HG03565 (cell line): ENCODE results near the gene GRIP2.

Experiments used
- ATAC-seq: cut with Tn5 transposase; IDR thresholded peaks from one replicate; pipeline ENCODE4 v1.9.1; 2021; ENCODE audit warnings: mild to moderate bottlenecking, moderate library complexity; ENCODE audit not compliant: unreplicated experiment

Gene GRIP2

DNA sequence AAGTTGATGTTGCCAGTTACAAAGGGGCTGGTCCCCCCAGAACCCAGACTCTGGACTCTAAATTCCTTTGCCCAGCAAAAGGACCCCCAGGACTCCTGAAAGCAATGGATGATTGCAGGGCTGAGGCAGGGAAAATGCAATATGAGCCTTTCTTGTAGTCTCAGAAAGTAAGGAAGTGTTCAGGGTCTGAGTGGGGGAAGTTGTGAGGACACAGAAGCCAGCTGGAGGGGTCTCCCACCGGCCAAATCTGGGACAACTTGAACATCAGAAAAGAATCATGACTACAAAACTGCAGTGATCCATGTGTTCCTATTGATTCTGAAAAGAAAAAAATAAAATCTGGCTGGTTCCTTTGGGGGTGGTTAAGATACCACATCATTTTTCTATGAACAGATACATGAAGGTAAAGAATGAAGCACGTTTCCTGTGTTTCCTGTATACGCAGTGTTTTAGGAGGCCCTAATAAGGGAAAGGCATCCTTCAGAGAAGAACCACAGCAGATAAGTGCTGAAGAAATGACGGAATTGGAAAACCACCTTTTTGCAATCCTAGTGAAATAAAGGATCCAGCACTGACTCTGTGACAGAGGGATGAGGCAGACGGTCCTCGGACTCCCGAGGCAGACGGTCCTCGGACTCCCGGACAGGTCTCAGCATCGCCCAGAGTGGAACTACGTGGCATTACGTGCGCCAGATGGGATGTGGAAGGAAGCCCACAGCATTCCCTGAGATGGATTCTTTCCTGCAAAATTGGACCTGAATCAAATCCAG lies 22.2 kb upstream of the GRIP2 start:
- ATAC-seq, result no peak

GRCh38 chr3:14561051-14561960 lies 21.2 kb upstream of the GRIP2 start:
- ATAC-seq, result no peak

DNA sequence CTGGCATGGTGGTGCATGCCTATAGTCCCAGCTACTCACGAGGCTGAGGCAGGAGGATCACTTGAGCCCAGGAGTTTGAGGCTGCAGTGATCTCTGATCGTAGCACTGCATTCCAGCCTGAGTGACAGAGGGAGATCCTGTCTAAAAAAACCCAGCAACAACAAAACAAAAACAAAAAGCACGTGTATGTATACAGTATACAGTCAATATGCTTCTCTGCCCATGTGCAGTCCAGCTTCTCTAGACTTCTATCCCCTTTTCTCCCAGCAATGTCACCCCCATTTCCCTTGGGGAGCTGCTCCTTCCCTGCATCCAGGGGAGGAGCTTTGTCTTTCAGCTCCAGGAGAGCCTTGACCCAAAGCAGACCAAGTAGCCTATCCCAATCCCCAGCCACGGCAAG lies 20.0 kb upstream of the GRIP2 start:
- ATAC-seq, result no peak

GRCh38 chr3:14558029-14558428 lies 17.9 kb upstream of the GRIP2 start:
- no peak for ATAC-seq

DNA sequence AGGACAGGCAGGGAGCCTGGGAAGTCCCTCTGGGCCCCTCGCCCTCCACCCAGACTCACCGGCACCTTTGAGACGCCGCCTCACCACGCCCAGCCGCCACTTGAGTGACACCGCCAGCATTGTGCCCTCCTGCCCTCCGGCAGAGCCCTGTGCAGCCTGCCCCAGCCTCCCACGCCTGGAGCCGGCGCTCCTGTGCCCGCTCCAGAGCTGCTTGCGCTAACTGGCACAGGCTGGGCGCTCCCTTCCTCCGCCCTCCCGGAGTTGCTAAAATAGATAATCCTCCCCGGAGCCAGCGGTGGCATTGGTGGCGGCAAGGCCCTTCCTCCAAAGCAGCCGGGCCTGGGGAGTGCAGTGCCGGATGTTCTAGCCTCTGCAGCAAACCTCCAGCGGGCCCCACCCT lies 15.7 kb upstream of the GRIP2 start:
- no peak for ATAC-seq

DNA sequence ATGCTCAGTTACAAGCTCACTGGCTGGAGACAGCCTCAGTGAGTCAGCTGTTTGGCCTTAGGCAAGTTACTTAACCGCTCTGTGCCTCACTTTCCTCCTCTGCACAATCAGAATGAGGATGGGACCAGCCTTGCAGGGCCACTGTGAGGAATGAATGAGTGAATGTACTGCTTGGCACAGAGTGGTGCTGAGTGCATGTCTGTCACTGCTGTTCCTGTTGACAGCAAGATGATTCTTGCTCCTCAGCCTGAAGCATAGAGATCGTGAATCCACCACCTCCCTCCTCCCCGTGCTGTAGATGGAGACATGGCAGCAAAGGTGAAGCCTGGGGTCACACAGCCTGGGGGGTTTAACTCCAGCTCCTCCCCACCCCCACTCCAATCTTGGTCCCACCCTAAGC lies 14.6 kb upstream of the GRIP2 start:
- ATAC-seq, result no peak

DNA sequence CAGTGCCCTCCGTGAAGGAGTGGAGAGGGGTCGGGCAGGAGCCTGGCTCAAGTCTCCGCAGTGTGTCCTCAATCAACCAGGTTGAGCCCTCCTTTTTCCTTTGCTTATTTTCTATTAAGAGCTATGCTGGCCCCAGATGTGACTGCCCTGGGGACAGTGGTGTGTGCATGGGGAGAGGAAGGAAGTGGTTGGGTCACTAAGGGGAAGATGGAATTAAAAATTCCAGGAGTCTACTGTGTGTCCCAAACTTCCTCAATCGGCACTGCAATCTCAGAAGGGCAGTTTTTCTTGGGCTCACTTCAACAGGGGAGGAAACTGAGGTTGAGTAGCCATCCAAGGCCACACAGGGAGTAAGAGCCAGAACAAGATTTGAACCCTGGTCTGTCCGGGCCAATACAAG lies 13.7 kb upstream of the GRIP2 start:
- no peak for ATAC-seq

DNA sequence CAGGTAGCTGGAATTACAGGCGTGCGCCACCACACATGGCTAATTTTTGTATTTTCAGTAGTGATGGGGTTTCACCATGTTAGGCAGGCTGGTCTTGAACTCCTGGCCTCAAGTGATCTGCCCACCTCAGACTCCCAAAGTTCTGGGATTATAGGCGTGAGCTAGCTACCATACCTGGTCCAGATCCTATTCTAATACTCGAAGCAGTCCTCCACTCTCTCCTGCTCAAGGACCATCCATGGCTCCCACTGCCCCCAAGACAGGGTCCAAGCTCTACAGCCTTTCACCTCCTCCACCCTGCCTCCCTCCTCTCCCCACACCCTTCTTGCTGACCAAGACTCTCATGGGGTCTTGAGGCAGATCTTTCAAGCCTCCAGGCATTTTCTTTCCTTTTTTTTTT lies 12.6 kb upstream of the GRIP2 start:
- no peak for ATAC-seq

DNA sequence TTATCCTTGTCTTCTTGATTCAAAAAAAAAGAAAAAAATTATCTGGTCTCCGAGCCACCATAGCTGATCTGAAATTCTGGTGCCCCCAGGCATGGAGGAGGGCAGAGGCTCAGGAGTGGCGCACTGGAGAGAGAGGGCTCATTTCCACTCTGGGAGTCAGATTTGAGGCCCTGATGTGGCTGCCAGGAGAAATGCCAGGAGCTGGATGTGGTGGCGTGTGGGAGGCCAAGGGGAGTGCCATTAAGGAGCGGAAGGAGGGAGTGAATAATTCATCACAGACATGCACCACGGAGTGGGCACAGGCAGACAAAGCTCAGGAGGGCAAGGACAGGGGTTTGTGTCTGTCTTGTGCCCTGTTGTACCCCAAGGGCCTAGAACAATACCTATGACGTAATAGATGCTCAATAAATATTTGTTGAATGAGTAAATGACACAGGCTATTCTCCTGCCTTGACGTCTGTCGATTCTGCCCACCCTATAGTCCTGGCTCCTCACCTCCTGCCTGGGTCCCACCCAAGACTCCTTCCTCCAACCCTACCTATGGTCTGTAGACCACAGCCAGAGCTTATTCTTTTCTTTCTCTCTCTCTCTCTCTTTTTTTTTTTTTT lies 12.0 kb upstream of the GRIP2 start:
- ATAC-seq, result no peak

- ATAC-seq, result no peak
These were observed 10.8 kb upstream of the GRIP2 start for GRCh38 chr3:14550651-14551611.

GRCh38 chr3:14550181-14550580 lies 10.0 kb upstream of the GRIP2 start:
- no peak for ATAC-seq

DNA sequence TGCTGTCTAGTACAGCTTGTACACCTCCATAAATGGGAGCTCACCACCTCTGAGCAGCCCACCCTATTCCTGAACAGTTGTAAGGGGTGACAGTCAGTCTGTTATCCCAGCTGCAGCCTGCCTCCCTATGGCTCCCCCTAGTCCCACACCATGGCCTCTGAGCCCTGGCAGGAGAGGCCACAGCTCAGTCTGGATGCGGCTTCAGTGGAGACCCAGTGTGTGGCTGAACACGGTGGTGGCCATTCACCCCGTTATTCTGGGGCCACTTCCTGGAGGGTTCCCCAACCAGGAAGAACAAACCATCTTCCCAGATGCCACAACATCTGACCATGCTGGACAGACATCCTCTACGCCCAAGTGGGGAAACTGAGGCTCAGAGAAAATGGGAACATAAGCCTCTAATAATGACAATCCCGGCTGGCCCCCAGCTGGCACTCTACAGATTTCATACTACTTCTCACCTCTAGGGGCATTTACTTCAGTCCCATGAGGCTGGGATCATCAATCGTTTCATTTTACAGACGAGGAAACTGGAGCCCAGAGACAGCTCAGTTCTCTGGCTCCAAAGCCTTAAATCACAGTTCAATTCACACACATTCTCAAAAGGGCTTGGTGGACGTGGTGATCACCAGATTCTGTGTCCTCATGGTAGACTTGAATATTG lies 9.2 kb upstream of the GRIP2 start:
- ATAC-seq, result no peak

- ATAC-seq, result no peak
These were observed 8.2 kb upstream of the GRIP2 start for GRCh38 chr3:14548321-14548729.

- no peak for ATAC-seq
These were observed 7.6 kb upstream of the GRIP2 start for GRCh38 chr3:14547693-14548092.

DNA sequence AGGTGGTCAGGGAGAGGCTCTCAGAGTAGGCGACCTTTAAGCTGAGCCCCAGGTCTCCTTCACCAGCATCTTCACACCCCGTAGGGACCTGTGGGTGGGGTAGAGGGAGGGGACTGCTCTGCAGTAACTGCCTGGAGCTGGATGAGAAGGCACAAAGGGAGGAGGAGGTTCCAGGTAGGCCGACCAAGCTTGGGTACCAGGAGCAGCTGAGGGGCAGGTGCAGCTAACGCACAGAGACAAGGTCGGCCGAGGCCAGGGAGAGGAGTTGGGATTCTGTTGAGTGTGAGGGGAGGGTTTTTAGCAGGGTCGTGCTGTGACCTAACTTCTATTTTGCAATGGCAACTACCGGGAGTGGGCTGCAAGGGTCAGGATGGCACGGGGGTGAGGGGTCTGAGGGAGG lies 5.9 kb upstream of the GRIP2 start:
- ATAC-seq, result no peak

DNA sequence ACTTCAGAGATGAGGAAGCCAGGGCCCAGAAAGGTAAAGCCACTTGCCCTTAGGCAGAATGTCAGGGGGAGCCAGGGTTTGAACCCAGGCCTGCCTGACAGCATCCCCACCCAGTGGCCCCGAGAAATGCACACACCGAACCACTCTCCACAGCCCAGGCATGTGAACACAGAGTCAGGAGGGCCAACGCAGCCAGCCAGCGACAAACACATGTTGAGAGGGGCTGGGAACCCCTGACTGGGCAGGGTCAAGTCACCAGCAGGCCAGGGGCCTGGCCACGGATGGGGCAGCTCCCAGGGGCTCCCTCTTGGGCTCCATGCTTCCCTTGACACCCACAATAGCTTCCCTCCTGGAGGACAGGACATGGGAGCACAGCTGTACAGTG lies 5.1 kb upstream of the GRIP2 start:
- ATAC-seq, result no peak

DNA sequence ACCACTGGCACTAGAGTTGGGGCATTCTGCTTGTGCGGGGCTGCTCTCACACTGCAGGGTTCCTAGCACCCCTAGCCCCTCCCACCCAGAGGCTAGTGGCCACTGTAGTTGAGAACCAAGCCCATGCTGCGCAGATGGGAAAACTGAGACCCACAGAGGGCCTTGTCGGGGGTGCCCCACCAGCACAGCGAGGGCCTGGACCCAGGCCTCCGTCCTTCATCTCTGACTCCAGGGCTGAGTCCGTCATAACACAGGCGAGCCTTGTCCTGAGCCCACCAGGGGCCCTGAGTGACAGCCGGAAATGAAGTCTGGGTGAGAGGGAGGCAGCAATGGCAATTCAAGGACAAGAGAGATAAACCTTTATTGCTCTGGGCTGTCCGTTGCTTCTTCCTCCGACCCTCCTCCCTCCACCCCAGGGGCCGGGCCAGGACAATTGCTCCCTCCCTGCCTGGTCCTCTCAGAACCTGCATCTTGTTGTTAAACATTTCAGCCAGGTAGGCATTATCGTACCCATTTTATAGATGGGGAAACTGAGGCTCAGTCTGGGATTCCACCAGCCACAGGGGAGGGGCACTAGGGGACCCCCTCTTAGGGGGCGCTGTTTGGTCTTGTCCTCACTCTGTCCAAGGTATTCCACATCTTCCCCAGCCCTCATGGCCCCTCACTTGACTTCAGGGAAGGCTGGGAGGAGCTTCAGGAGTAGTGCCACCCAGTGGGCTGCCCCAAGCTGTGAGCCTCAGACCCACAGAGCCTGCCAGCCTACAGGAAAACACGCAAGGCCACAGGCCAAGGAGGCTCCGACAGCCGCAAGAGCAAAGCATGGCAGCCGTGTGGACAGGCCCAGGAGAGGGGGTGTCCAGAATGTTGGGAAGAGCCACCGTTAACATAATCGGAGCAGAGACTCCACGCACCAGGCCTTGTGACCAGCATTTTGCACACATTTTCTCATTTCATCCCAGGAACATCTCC lies 4.4 kb upstream of the GRIP2 start:
- ATAC-seq, result no peak

- no peak for ATAC-seq
These were observed 3.3 kb upstream of the GRIP2 start for GRCh38 chr3:14543446-14543845.

DNA sequence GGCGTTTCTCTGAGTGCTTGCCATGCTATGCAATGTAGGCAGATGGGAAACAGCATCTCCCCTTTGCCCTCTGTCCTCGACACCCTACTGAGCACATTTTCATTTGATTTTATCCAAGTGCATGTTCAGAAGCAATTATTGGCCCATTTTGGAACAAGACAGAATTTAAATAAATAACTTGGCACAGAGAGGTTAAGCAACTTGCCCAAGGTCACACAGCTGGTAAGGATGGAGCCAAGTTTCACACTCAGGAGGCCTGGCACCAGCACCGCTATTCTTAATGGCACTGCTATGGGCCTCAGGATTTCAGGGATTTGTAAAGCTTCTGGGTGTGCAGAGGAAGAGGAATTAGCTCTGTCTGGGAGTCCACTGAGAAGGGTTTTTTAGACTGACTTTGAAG lies 2.5 kb upstream of the GRIP2 start:
- no peak for ATAC-seq
